Measurements from ENCODE around the gene SPTSSA.

DNA sequence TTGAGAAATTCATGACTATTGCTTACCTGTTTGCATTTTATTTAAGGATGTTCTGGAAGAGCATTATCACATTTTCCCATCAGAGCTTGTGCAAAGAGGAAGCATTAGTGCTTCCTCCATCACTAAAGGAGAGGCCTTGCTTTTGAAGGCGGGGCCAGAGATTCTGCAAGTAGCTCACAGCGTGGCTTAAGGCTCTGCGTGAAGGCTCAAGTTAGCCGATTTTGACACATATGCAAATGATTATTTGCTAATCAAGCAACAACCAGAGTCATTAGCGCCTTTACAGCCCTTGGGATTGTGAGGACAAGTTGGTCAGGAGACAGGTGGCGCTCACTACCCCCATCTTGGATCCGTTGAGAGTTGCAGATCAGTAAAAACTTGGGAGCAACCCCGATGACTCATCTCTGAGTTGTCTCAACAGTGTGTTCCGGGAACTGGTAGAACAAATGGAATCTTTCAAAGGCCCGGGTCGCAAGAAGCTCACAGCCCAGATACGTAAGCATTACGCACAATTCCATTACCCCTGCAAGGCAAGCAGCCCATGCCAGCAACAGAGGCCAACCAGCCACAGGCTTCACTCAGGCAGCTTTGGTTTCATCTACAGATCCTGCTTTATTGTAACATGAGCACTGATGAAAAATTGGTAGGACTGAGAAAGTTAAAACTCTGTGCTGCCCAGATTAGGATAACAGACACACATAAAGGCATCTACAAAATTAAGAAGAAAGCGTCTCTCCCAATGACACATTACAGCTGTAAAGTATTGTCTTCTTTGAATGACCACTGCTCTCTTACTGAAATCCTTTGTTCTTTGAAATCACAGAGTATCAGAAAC is 34.9 kb upstream of the SPTSSA start:
- TF ChIP-seq, protein P1, sequence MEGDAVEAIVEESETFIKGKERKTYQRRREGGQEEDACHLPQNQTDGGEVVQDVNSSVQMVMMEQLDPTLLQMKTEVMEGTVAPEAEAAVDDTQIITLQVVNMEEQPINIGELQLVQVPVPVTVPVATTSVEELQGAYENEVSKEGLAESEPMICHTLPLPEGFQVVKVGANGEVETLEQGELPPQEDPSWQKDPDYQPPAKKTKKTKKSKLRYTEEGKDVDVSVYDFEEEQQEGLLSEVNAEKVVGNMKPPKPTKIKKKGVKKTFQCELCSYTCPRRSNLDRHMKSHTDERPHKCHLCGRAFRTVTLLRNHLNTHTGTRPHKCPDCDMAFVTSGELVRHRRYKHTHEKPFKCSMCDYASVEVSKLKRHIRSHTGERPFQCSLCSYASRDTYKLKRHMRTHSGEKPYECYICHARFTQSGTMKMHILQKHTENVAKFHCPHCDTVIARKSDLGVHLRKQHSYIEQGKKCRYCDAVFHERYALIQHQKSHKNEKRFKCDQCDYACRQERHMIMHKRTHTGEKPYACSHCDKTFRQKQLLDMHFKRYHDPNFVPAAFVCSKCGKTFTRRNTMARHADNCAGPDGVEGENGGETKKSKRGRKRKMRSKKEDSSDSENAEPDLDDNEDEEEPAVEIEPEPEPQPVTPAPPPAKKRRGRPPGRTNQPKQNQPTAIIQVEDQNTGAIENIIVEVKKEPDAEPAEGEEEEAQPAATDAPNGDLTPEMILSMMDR (IDR thresholded peaks at IDR 0.05; ENCODE audit: insufficient read depth, low read length, poor library complexity, severe bottlenecking) = no peak
- no peak for TF ChIP-seq EZH2phosphoT487 (conservative IDR thresholded peaks at IDR 0.05; ENCODE audit: low read length)
